DLD1 (cell line): ENCODE results near the gene WDR33.
"Not testable (repeated sequence)": the region's sequence is repeated elsewhere in the genome, so short reads cannot be mapped to it uniquely, and the experiment has no call there.

Source experiments
- in situ Hi-C: cut with HindIII; loops from 2 replicates; pipeline ENCODE4 v1.10.0; 2017; ENCODE audit warnings: low sequenced_read_pairs

WDR33 gene

GRCh38 chr2:127769587-127769986 is 41.4 kb downstream of the WDR33 start:
- in situ Hi-C loops: no loop called here

DNA sequence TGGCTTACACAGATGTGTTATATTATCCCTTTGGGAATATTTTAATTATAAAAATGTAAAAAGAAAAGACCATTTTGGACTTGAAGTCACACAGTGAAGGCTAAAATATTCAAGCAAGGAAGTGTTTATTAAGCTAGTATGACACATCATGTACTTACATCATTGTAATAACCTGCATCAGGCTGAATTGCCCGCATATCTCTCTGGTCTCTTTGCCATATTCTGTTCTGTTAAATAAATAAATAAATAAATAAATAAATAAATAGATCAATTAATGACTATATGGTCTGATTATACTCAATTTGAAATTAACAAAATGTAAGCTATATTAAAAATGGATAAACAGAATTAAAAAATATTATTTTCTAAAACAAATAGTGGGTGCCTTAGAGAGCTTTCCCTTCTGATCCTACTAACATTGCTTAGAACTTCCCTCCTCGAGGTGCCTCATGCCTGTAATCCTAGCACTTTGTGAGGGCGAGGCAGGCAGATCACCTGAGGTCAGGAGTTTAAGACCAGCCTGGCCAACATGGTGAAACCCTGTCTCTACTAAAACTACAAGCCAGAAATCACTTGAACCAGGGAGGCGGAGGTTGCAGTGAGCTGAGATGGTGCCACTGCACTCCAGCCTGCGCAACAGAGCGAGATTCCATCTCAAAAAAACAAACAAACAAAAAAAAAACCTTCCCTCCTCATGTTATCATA is 42.0 kb downstream of the WDR33 start:
- in situ Hi-C loops: no loop called here

DNA sequence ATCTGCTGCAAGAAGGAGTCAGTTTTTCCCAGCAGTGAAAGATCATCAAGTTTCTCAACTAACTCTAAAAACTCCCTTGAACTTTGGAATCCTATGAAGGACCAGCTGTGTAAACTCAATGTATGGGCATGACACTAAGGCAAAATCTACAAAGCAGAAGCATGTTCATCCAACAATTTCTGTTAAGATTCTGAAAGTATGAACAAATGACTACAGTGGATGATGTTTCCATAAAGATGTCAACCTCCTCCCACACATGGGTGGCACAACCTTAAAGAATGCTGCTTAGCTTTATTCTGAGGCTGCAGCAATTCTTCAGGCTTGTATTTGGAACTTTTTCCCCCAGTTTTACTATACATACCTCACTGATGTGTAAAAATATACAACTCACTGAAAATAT is 47.2 kb downstream of the WDR33 start:
- in situ Hi-C loops: no loop called here

GRCh38 chr2:127762846-127763245 is 48.1 kb downstream of the WDR33 start:
- in situ Hi-C loops: no loop called here

- in situ Hi-C loops: no loop called here
Observed at GRCh38 chr2:127762441-127762840, 48.5 kb downstream of the WDR33 start.

GRCh38 chr2:127759931-127760330 is 51.0 kb downstream of the WDR33 start:
- in situ Hi-C loops: no loop called here

DNA sequence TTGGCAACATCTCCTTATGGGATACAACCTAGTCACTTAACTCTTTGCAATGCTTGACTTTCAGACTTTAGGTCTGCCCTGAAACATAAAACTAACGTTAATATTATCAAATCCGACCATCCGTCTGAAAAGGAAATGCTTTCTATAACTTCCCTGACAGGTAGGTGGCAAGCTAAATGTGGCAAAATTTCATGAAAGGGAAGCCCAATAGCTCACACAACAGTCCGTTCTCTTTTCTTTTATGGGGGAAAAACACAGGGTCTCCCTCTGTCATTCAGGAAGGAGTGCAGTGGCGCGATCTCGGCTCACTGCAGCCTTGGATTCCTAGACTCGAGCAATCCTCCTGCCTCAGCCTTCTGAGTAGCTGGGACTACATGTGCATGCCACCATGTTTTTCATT is 56.8 kb downstream of the WDR33 start:
- in situ Hi-C loops: no loop called here

DNA sequence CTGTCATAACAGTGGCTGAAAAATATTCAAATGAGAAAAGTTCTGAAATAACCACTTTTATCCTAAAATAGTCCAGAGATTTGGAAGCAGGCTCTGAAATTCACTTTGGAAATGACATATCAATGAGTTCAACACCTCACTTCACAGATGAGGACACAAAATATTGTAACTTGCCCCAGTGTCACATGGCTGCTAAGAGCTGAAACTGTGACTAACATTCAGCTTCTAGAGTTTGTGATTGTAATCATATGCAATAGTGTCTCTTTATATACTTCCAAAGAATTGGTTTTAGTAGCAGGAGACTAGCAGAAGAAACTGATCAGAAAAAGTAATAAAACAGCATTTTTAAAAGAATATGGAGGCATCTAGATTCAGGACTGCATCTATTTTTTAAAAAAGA is 57.6 kb downstream of the WDR33 start:
- in situ Hi-C loops: no loop called here

GRCh38 chr2:127749537-127749936 is 61.4 kb downstream of the WDR33 start:
- in situ Hi-C loops: not testable (repeated sequence)

DNA sequence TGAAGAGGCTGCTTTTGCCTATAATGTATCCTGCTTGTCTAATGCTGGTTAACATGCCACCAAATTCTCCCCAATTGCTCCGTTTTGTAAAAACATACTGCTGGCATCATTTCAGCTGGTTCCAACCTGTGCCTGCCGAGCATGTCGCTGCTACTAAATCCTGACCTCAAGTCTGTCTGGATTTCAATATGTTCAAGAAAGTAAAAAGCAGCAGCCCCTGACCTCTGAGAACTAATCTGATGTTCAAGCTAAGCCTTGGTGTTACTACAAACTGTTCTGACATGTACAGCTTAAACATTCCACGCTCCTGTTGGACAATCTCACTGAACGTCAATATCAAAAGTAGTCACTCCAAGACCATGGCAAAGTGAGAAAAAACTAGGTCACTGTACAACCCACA is 63.4 kb downstream of the WDR33 start:
- in situ Hi-C loops: no loop called here

GRCh38 chr2:127743477-127744026 is 67.4 kb downstream of the WDR33 start:
- in situ Hi-C loops: no loop called here

DNA sequence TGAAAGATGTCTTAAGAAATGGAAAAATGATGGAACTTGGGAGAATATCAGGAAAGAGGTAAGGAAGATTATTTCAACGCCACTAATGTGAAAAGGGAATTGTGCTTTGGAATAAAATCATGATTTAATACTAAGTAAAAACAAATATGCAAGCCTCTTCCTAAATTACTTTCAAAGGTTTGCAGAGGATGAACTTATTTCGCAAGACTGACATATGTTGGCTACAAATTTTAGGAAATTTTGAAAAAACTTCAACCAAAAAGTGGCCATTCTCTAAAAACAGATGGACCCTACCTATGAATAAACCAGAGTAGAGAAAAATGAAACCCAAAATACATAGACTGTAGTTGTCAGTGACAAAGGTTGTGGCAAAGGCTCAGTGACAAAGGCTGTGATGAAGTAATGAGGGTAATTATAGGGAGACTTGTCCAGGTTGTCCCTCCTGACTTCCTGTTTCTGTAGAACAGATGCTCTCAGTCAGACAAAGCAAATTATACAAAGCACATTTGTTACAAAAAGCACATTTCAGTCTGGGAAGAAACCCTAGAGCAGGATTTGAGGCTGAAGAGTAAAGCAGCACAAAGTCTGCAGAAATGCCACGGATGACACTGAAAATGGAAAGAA is 70.2 kb downstream of the WDR33 start:
- in situ Hi-C loops: no loop called here

DNA sequence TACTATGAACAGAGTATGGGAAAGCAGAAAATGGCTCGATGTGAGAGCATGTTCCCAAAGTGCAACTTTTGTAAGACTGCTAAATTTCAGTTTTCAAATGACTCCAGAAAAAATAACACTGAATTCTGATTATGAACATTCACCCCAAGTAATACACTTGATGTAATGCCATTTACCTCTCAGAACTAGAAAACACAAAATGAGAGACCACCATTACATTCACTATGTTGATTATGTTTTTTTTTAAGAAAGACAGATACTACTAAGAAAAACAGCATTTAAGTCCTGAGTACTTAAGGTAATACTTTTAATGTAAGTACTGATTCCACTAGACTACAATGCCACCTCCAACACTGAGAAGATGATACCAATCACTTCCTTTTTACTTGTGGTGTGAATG is 71.2 kb downstream of the WDR33 start:
- in situ Hi-C loops: no loop called here

- in situ Hi-C loops: no loop called here
Observed at GRCh38 chr2:127737892-127738291, 73.1 kb downstream of the WDR33 start.

DNA sequence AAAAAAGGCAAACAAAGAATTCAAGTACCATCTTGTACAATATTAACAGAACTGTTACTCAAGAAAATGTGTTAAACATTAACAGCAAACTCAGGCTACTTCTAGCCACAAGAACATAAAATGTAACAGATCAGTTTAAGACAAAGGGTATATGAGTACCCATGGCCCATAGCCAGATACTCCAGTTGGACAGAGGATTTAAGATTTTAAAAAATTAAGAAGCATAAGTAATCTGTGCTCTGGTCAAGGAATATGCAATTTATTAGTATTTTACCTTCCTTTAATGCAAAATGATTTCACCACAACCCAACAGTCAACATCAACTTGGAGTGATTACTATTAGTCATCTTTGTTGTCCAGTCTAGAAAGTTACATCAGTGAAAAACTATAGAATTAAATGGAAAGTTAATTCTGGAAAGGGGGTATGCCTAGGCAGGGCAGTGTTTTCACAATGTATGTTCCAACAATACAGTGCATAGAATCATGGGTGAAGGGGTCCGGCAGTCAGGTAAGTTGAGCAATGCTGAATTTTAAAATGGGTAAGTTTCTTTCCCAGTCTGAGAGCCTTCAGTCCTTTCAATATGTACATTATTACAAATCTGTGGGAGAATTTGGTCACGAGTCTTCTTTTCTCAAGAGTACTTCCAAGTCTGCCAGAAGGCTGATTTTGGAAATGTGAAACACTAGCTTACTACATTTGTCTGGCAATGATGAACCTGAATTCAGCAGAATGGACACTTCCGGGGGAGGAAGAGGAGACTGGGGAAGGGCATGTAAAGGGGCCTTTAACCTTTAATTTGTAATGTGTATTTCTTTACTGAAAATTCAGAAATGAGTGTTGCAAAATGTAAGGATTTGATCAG is 75.2 kb downstream of the WDR33 start:
- in situ Hi-C loops: no loop called here

- in situ Hi-C loops: no loop called here
Observed at GRCh38 chr2:127735044-127735443, 75.9 kb downstream of the WDR33 start.

DNA sequence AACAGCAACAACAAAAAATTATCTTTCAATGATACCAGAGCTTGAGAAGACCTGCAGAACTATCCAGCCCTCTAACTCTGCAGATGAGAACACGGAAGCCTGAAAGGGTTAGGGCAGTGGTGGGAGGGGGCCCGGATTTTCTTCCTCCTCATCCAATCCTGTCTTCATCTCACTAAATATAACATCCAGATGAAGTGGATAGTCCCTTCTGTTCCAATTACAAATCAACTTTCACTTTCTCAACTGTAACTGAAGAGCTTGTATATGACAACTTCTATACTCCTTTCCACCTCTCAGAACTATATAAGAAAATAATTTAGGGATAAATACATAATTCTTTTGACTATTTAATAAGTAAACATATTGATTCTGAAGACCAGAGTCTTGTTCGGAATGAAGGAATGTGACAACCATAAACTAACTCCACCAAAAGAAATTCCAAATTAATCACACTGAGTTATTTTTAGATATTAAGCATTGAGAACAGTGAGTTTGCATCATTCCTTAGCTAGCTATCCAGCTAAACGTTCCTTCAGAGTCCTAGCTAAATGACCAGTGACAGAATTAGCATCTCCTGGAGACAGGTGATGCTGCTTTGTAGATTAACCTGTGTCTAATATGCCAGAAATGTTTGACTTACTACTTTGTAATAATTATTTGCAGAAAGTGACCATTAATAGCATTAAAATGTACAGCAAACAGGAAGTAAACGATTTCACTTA is 77.0 kb downstream of the WDR33 start:
- in situ Hi-C loops: no loop called here

- in situ Hi-C loops: no loop called here
Observed at GRCh38 chr2:127733113-127733815, 77.7 kb downstream of the WDR33 start.

- in situ Hi-C loops: no loop called here
Observed at GRCh38 chr2:127726158-127726880, 84.7 kb downstream of the WDR33 start.

- in situ Hi-C loops: no loop called here
Observed at GRCh38 chr2:127722807-127723206, 88.2 kb downstream of the WDR33 start.
